NK-92 treated with Interleukin-12 subunit alpha and Interleukin-12 subunit beta, amount 100 ng/mL, for 24 hours (cell line): Measurements from ENCODE around the gene PAOX.
"Not testable (repeated sequence)": the region's sequence is repeated elsewhere in the genome, so short reads cannot be mapped to it uniquely, and the experiment has no call there.

Experiments
- DNase-seq: peaks from one replicate; lab custom pipeline; 2025; lab: John Stamatoyannopoulos, UW

The PAOX gene

GRCh38 chr10:133385214-133385613 is 6.2 kb downstream of the PAOX start:
- DNase-seq, result no peak

DNA sequence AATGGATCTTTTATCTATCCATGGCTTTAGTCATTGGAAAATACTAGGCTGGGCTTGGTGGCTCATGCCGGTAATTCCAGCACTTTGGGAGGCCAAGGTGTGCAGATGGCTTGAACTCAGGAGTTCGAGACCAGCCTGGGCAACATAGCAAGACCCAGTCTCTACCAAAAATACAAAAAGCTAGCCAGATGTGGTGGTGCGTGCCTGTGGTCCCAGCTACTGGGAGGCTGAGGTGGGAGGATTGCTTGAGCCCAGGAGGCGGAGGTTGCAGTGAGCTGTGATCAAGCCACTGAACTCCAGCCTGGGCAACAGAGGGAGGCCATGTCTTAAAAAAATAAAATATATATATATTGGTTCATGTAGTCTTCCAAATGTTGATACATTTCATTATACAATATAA is 7.9 kb downstream of the PAOX start:
- not testable (repeated sequence) for DNase-seq

GRCh38 chr10:133388236-133388972 is 9.3 kb downstream of the PAOX start:
- DNase-seq, result no peak

- DNase-seq, result peak; percentile 41
Observed at GRCh38 chr10:133388973-133389818, 10.1 kb downstream of the PAOX start.

GRCh38 chr10:133390597-133391248 is 11.7 kb downstream of the PAOX start:
- no peak for DNase-seq

DNA sequence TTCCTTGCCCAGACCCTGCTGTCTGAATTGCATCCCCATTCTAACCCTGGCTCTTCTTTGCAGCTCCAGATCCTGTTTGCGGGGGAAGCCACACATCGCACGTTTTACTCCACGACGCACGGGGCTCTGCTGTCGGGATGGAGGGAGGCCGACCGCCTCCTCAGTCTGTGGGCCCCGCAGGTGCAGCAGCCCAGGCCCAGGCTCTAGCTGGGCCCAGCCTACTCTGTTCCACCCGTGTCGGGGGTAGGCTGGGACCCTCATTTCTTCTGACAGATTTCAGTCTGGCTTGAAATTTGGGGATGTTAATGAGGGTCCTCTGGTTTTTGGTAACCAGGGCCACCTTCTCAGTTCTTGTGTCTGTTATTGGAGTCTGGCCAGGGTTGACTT is 12.2 kb downstream of the PAOX start:
- no peak for DNase-seq

DNA sequence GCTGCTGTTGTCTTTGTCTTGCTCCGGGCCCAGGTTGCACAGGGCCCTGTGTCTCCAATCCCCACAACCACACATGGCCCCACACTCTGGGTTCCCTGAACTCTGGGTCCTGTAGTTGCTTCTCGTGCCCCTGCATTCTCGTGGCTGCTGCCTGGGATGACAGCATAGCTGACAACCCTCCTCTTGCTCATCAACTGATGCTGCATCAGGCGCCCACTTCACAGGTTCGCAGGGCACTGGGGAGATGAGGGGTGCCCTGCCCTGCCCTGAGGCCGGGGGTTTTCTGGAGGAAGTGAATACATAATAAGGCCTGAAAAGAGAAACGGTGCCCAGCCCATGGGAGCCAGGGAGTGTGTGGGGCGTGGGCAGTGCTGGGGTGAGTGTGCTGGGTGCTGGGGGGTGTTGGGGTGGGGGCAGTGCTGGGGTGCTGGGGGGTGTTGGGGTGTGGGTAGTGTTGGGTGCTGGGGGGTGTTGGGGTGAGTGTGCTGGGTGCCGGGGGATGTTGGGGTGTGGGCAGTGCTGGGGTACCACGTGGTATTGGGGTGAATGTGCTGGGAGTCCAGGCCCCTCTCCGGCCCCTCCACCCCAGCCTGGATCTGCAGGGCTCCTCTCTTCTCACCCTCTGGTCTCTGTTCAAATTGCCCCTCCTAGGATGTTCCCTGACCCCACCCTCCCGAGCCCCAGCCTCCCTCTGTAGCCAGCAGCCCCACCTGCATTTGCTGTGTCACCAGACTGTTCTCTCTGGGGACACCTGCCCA is 12.9 kb downstream of the PAOX start:
- no peak for DNase-seq

DNA sequence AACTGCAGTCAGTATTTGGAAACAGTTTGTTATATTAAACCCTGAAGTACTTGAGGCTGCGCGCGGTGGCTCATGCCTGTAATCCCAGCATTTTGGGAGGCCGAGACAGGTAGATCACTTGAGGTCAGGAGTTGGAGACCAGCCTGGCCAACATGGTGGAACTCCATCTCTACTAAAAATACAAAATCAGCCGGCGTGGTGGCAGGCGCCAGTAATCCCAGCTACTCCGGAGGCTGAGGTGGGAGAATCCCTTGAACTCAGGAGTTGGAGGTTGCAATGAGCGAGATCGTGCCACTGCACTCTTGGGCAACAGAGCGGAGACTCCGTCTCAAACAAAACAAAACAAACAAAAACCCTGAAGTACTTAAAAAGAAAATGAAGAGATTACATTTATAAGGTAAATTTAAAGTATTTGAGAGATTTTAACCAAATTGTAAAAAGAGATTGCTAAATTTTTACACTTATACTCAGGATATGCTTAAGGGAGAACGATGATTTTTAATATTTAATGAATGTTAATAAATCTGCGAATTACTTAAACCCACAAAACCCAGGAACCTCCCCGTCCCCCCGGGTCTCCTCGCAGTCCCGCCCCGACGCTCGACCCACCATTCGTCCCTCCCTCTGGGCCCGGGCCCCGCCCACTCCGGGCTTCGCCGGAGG is 14.5 kb downstream of the PAOX start:
- DNase-seq, result no peak

DNA sequence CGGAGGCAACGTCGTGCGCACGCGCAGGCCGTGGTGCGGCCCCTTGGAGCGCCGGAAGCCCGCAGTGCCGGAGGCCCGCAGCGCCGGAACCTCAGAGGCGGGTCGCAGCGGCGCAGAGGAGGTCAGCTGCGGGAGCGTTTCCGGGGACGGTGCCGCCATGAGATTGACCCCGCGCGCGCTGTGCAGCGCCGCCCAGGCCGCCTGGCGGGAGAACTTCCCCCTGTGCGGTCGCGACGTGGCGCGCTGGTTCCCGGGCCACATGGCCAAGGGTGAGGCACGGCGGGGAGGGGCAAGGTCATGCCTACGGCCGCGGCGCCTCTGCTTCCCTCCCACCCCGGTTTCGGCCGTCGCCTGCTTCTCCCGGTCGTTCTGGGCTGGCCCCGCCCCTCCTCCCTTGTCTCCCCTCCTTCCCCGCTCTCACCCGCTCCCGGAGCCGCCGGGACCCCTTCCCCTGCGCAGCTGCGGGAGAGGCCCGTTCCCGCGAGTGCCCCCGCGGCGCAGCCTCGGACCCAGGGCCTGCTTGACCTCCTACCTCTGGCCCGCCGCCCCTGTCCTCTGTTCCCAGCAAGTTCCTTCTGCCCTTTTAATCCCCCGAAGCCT is 15.1 kb downstream of the PAOX start, which contains the start of gene MTG1:
Gene MTG1 (plus strand): TSS at position 94 of the 600 bp plus-strand sequence. CDS start 64 bp downstream, at position 158.
- DNase-seq, result peak; percentile 90

DNA sequence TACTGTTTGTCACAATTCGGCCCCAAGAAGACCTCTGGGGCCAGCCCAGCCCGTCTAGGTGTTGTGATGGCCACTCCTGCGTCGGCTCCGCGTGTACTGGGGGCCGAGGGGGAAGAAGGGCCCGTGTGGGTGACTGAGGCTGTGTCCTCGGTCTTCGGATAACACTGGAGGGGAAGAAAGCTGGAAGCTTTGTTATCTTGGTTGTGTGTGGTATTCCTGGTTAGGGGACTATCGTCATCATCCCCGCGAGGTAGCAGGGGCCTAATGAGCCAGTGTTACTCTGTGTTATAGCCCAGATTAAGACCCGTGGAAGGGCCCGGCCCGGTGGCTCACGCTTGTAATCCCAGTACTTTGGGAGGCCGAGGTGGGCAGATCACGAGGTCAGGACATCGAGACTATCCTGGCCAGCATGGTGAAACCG is 15.7 kb downstream of the PAOX start:
- no peak for DNase-seq

DNA sequence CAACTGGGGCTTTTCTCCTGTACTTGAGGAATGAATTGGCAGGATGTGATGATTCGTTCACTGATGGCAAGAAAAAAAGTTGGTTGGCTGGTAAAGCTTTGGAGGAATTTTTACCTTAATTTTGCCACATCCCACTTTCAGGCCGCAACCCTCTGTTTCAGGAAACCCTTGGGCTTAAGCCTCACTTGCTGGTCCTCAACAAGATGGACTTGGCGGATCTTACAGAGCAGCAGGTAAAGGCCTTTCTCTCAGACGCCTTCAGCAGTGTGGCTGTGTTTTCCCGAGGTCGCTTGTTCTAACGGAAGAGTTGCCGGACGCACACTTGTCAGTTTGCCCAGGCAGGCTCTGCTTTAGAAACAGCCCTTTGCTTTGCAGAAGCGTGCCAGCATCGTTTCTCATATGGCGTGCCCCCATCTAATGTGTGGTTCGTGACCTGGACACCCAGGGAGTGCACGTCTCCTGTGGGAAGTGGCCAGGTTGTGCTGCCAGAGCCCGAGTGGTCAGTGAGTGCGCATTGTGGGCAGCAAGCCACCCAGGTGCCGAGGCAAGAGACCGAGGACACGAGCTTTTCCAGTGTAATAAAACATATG is 17.1 kb downstream of the PAOX start:
- no peak for DNase-seq

DNA sequence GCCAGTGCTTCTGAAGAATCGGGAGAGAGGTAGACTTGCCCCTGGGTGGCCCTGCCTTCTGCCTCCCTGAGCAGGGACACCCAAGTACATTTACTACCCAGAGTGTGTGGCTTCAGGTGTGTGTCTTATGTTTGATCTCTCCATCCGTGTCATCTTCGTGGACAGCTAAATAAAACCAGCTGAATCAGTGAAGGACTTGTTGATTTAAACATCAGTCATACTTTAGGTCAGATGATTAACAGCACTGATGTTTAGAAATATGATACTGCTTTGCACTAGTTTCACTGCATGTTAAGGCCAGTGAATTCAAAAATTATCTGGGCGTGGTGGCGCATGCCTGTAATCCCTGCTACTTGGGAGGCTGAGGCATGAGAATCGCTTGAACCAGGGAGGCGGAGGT is 18.9 kb downstream of the PAOX start:
- DNase-seq, result no peak

DNA sequence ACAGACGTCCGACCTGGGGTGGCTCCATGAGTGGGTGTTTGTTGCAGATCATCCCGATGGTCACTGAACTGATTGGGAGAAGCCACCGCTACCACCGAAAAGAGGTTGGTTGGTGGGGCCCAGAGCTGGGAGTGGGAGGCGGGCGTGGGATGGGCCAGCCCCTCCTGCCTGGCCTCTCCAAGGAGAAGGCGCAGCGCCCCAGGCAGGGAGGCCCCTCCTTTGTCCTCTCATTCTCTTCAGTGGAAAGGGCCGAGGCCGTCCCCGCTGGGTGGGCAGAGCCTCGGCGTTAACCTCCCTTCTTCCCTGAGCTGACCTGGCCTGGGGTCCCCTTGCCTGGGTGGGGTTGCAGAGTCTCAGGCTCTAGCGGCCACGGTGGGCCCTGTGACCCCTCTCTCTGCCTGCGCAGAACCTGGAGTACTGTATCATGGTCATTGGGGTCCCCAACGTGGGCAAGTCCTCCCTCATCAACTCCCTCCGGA is 20.1 kb downstream of the PAOX start:
- DNase-seq, result no peak

DNA sequence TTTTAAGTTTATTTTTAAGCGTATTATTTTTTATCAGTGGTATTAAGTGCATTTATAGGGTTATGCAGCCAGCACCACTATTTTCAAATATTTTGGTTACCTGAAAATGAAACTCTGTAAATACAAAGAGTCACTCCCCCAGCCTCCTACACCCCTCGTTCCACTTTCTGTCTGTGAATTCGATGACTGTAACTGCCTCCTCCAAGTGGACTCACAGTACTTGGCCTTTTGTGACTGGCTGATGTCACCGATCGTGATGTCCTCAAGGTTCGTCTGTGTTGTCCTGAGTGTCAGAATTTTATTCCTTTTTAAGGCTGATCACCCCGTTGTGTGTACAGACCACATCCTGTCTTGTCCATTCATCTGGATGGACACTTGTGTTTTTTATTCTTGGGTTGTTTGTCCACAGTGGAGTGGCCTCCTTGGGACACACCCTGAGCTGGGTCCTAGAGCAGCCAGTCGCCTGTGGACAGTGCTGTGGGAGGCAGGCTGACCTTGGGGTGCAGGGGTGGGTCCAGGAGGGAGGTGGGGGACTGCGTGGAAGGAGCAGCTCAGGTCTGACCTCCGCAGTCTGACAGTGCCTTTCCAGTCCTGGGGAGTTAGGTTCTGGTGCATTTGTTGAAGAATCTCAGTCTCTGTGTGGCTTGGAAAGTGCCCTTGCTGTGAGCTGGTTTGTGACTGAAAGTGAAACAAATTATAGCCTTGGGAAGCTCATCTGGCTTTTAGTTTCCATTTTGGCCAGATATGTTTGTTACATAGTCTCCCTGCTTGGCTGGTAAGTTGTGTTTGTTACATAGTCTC is 21.8 kb downstream of the PAOX start:
- no peak for DNase-seq

DNA sequence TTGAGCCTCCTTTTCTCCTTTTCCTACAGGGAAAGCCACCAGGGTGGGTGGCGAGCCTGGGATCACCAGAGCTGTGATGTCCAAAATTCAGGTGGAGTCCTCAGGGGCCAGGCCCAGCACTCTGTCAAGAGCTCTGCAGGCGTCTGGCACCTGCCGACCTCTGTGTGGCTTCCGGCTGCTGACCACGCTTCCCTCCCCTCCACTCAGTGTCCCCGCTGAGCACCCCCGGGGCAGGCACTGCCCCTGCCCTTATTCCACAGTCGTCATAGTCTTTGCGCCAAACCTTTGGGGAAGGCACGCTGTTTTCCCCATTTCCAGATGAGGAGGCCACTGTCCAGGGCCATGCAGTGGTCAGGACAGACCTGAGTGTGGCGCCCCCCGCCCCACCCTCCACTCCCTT is 22.4 kb downstream of the PAOX start:
- DNase-seq, result no peak

- DNase-seq, result no peak
Observed at GRCh38 chr10:133401981-133402725, 23.1 kb downstream of the PAOX start.

- DNase-seq, result no peak
Observed at GRCh38 chr10:133403359-133403758, 24.3 kb downstream of the PAOX start.

DNA sequence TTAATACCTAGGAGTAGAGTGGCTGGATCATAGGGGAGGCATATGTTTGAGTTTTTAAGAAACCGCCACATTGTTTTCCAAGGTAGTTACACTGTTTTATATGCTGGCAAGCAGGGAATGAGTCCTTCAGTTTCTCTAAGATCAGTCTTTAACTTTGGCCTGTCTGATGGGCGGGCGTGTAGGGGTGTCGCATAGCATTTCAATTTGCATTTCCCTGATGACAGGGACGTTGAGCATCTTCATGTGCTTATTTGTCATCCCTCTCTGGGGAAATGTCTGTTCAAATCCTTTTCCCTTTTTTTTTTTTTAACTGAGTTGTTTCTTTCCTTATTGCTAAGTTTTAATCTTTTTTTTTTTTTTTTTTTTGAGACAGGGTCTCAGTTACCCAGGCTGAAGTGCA is 24.7 kb downstream of the PAOX start:
- DNase-seq, result no peak

- DNase-seq, result no peak
Observed at GRCh38 chr10:133405272-133405671, 26.2 kb downstream of the PAOX start.
